ENCODE data around the gene ZNF148.

ZNF148 gene

GRCh38 chr3:125306620-125307019 is 68.5 kb downstream of the ZNF148 start:
- no peak for TF ChIP-seq CTCF (IDR thresholded peaks at IDR 0.05; ENCODE audit: borderline replicate concordance, control extremely low read depth, extremely low read depth, insufficient read depth, missing control alignments)
- in situ Hi-C loops (cut with MboI; ENCODE audit: low sequenced_read_pairs, unreplicated experiment): no loop called here
- no peak for DNase-seq (ENCODE audit: low spot score)

- TF ChIP-seq CTCF (IDR thresholded peaks at IDR 0.05; ENCODE audit: borderline replicate concordance, control extremely low read depth, extremely low read depth, insufficient read depth, missing control alignments): no peak
- in situ Hi-C loops (cut with MboI; ENCODE audit: low sequenced_read_pairs, unreplicated experiment): no loop called here
- DNase-seq (ENCODE audit: low spot score): no peak
These were observed 72.2 kb downstream of the ZNF148 start for GRCh38 chr3:125302932-125303331.

- in situ Hi-C loops (cut with MboI; ENCODE audit: low sequenced_read_pairs, unreplicated experiment): no loop called here
- no peak for TF ChIP-seq CTCF (IDR thresholded peaks at IDR 0.05; ENCODE audit: borderline replicate concordance, control extremely low read depth, extremely low read depth, insufficient read depth, missing control alignments)
- no peak for DNase-seq (ENCODE audit: low spot score)
These were observed 74.7 kb downstream of the ZNF148 start for GRCh38 chr3:125300416-125300815.

- no peak for TF ChIP-seq CTCF (IDR thresholded peaks at IDR 0.05; ENCODE audit: borderline replicate concordance, control extremely low read depth, extremely low read depth, insufficient read depth, missing control alignments)
- no peak for DNase-seq (ENCODE audit: low spot score)
- in situ Hi-C loops (cut with MboI; ENCODE audit: low sequenced_read_pairs, unreplicated experiment): no loop called here
These were observed 80.7 kb downstream of the ZNF148 start for GRCh38 chr3:125294411-125294810.

GRCh38 chr3:125292015-125292414 is 83.1 kb downstream of the ZNF148 start:
- TF ChIP-seq CTCF (IDR thresholded peaks at IDR 0.05; ENCODE audit: borderline replicate concordance, control extremely low read depth, extremely low read depth, insufficient read depth, missing control alignments): no peak
- DNase-seq (ENCODE audit: low spot score): no peak
- in situ Hi-C loops (cut with MboI; ENCODE audit: low sequenced_read_pairs, unreplicated experiment): no loop called here

- no peak for TF ChIP-seq CTCF (IDR thresholded peaks at IDR 0.05; ENCODE audit: borderline replicate concordance, control extremely low read depth, extremely low read depth, insufficient read depth, missing control alignments)
- DNase-seq (ENCODE audit: low spot score): no peak
- in situ Hi-C loops (cut with MboI; ENCODE audit: low sequenced_read_pairs, unreplicated experiment): no loop called here
These were observed 85.6 kb downstream of the ZNF148 start for GRCh38 chr3:125289429-125289981.

- no peak for TF ChIP-seq CTCF (IDR thresholded peaks at IDR 0.05; ENCODE audit: borderline replicate concordance, control extremely low read depth, extremely low read depth, insufficient read depth, missing control alignments)
- DNase-seq (ENCODE audit: low spot score): no peak
- in situ Hi-C loops (cut with MboI; ENCODE audit: low sequenced_read_pairs, unreplicated experiment): no loop called here
These were observed 87.9 kb downstream of the ZNF148 start for GRCh38 chr3:125287248-125287647.

All from GM13976 (cell line).